Activated CD4-positive, alpha-beta T cell treated with anti-CD3 and anti-CD28 coated beads, Interleukin-2, amount 10 ng/mL, durations not matched to agents 7 days and 5 days (primary cell): ENCODE results near the gene F2RL1. TPM values are rescaled to one million over a fixed set of nuclear protein-coding genes. Genes with fewer than 3 reads are reported as not detected.
"Not testable (repeated sequence)": the region's sequence is repeated elsewhere in the genome, so short reads cannot be mapped to it uniquely, and the experiment has no call there.

Experiments
- CTCF ChIA-PET: fragments of 350-600 bp; sonication (Branson Sonifier 250); formaldehyde crosslinking; loops from one replicate; lab custom pipeline; 2021; ENCODE audit warnings: antibody characterized with exemption; lab: Charles Lee
- POLR2A ChIA-PET: fragments of 350-600 bp; sonication (Branson Sonifier 250); formaldehyde crosslinking; loops from one replicate; lab custom pipeline; 2021; ENCODE audit warnings: antibody characterized with exemption; lab: Charles Lee
- DNase-seq: peaks from one replicate; pipeline ENCODE4 v3.0.0-alpha.2; 2020
- H3K27ac Mint-ChIP-seq: one replicate; pipeline ENCODE4 v1.8.0; 2021; ENCODE audit warnings: mild to moderate bottlenecking, moderate library complexity, mixed read lengths
- H3K27me3 Mint-ChIP-seq: one replicate; pipeline ENCODE4 v1.8.0; 2021; ENCODE audit warnings: mixed read lengths
- H3K36me3 Mint-ChIP-seq: one replicate; pipeline ENCODE4 v1.8.0; 2021; ENCODE audit warnings: low read depth, mixed read lengths
- H3K4me1 Mint-ChIP-seq: one replicate; pipeline ENCODE4 v1.8.0; 2021; ENCODE audit warnings: mixed read lengths
- H3K4me3 Mint-ChIP-seq: one replicate; pipeline ENCODE4 v1.8.0; 2021; ENCODE audit warnings: mild to moderate bottlenecking, moderate library complexity, mixed read lengths
- H3K9me3 Mint-ChIP-seq: one replicate; pipeline ENCODE4 v1.8.0; 2021; ENCODE audit warnings: mixed read lengths
- total RNA-seq, 2 experiments: library from RNA; stranded (reverse); gene quantifications; one replicate each; pipeline ENCODE4 v1.2.3, GENCODE V29; 2021

F2RL1 gene
- total RNA-seq, 2 experiments from 2014 or later, result 0.27 to 0.89 TPM

GRCh38 chr5:76836181-76836580, 17.4 kb downstream of the F2RL1 start:
- no peaks in the 10 kb centered on the region for H3K4me1 Mint-ChIP-seq
- POLR2A ChIA-PET, result no interaction called here
- CTCF ChIA-PET, result no interaction called here

GRCh38 chr5:76836585-76836984, 17.8 kb downstream of the F2RL1 start:
- H3K27ac Mint-ChIP-seq, result no peak overlapping the region
- POLR2A ChIA-PET, result no interaction called here
- peaks cover 7% of the 10 kb centered on the region for H3K27me3 Mint-ChIP-seq
- no peak for DNase-seq
- CTCF ChIA-PET, result no interaction called here
- H3K4me3 Mint-ChIP-seq, result no peak overlapping the region
- no peaks in the 10 kb centered on the region for H3K4me1 Mint-ChIP-seq
- H3K36me3 Mint-ChIP-seq, result no peaks in the 10 kb centered on the region
- no peaks in the 10 kb centered on the region for H3K9me3 Mint-ChIP-seq

More at GRCh38 chr5:76836181-76836580, 17.4 kb downstream of the F2RL1 start:
- no peaks in the 10 kb centered on the region for H3K36me3 Mint-ChIP-seq
- no peak overlapping the region for H3K4me3 Mint-ChIP-seq
- no peaks in the 10 kb centered on the region for H3K9me3 Mint-ChIP-seq
- no peak for DNase-seq
- no peak overlapping the region for H3K27ac Mint-ChIP-seq
- H3K27me3 Mint-ChIP-seq, result peaks cover 7% of the 10 kb centered on the region

GRCh38 chr5:76838481-76839261, 19.8 kb downstream of the F2RL1 start:
- no peak for DNase-seq
- Mint-ChIP-seq H3K36me3 (no peaks in the 10 kb centered on the region), H3K27me3 (peaks cover 13% of the 10 kb centered on the region), H3K4me1 (no peaks in the 10 kb centered on the region), H3K27ac (no peak overlapping the region), H3K4me3 (no peak overlapping the region), H3K9me3 (no peaks in the 10 kb centered on the region)
- POLR2A ChIA-PET, result no interaction called here
- CTCF ChIA-PET, result no interaction called here

GRCh38 chr5:76841361-76841760, 22.5 kb downstream of the F2RL1 start:
- Mint-ChIP-seq H3K27ac (no peak overlapping the region), H3K4me3 (no peak overlapping the region), H3K9me3 (no peaks in the 10 kb centered on the region), H3K36me3 (no peaks in the 10 kb centered on the region), H3K4me1 (no peaks in the 10 kb centered on the region), H3K27me3 (peaks cover 15% of the 10 kb centered on the region)
- ChIA-PET POLR2A (no interaction called here), CTCF (interaction anchor here (0.5 to 1.3 kb wide), 4 partner anchors 8 to 173 kb away, joined by 3 to 5 read pairs (median 4); partner anchors contain the start of gene F2RL1)
- no peak for DNase-seq

- Mint-ChIP-seq H3K36me3 (peaks cover 1% of the 10 kb centered on the region), H3K27ac (no peak overlapping the region), H3K4me3 (no peak overlapping the region), H3K9me3 (no peaks in the 10 kb centered on the region), H3K4me1 (peaks cover 13% of the 10 kb centered on the region), H3K27me3 (peaks cover 8% of the 10 kb centered on the region)
- ChIA-PET CTCF (interaction anchor here (1.6 kb wide), 1 partner anchor 10 kb away, joined by 3 read pairs; no protein-coding TSS in a partner anchor), POLR2A (no interaction called here)
- no peak for DNase-seq
These were observed 27.1 kb downstream of the F2RL1 start for GRCh38 chr5:76845890-76846289.

- ChIA-PET POLR2A (interaction anchor here (0.6 kb wide), 1 partner anchor 75 kb away, joined by 3 read pairs; no protein-coding TSS in a partner anchor), CTCF (interaction anchor here (0.6 to 1.2 kb wide), 4 partner anchors 9 to 179 kb away, joined by 3 to 4 read pairs (median 4); no protein-coding TSS in a partner anchor)
- Mint-ChIP-seq H3K27me3 (peaks cover 2% of the 10 kb centered on the region), H3K36me3 (peaks cover 13% of the 10 kb centered on the region), H3K27ac (peak within 1 kb of the TSS; percentile 81), H3K9me3 (peaks cover 12% of the 10 kb centered on the region), H3K4me1 (peaks cover 42% of the 10 kb centered on the region), H3K4me3 (peak within 1 kb of the TSS; percentile 50)
- peak; percentile 65 for DNase-seq
These were observed 30.8 kb downstream of the F2RL1 start, which contains the start of gene S100Z for GRCh38 chr5:76849419-76850291. Gene S100Z (plus strand): TSS chr5:76850014. CDS start chr5:76875360, 25,346 bp downstream.

- H3K4me1 Mint-ChIP-seq, result peaks cover 52% of the 10 kb centered on the region
- H3K4me3 Mint-ChIP-seq, result peak overlapping the region; percentile 50
- POLR2A ChIA-PET, result no interaction called here
- H3K9me3 Mint-ChIP-seq, result peaks cover 20% of the 10 kb centered on the region
- CTCF ChIA-PET, result interaction anchor here (1.2 kb wide), 1 partner anchor 59 kb away, joined by 3 read pairs; no protein-coding TSS in a partner anchor
- H3K27me3 Mint-ChIP-seq, result no peaks in the 10 kb centered on the region
- H3K36me3 Mint-ChIP-seq, result peaks cover 22% of the 10 kb centered on the region
- H3K27ac Mint-ChIP-seq, result peak overlapping the region; percentile 81
- DNase-seq, result no peak
These were observed 31.8 kb downstream of the F2RL1 start for GRCh38 chr5:76850543-76851145.

- Mint-ChIP-seq H3K27ac (peak overlapping the region; percentile 65), H3K4me3 (no peak overlapping the region), H3K27me3 (no peaks in the 10 kb centered on the region), H3K36me3 (peaks cover 34% of the 10 kb centered on the region), H3K4me1 (peaks cover 64% of the 10 kb centered on the region), H3K9me3 (peaks cover 29% of the 10 kb centered on the region)
- no peak for DNase-seq
- CTCF ChIA-PET, result no interaction called here
- POLR2A ChIA-PET, result no interaction called here
These were observed 33.0 kb downstream of the F2RL1 start for GRCh38 chr5:76851728-76852369.

- peaks cover 30% of the 10 kb centered on the region for H3K9me3 Mint-ChIP-seq
- no peak overlapping the region for H3K27ac Mint-ChIP-seq
- peaks cover 35% of the 10 kb centered on the region for H3K36me3 Mint-ChIP-seq
- H3K4me1 Mint-ChIP-seq, result peaks cover 67% of the 10 kb centered on the region
- no peak overlapping the region for H3K4me3 Mint-ChIP-seq
- no peaks in the 10 kb centered on the region for H3K27me3 Mint-ChIP-seq
- ChIA-PET CTCF (no interaction called here), POLR2A (no interaction called here)
- no peak for DNase-seq
These were observed 33.9 kb downstream of the F2RL1 start for GRCh38 chr5:76852772-76853171.

- POLR2A ChIA-PET, result not testable (repeated sequence)
These were observed 34.9 kb downstream of the F2RL1 start for GRCh38 chr5:76853741-76854140.

GRCh38 chr5:76854644-76855043, 35.8 kb downstream of the F2RL1 start:
- peak overlapping the region; percentile 79 for H3K27ac Mint-ChIP-seq
- H3K4me1 Mint-ChIP-seq, result peaks cover 66% of the 10 kb centered on the region

More at GRCh38 chr5:76853741-76854140, 34.9 kb downstream of the F2RL1 start:
- DNase-seq, H3K27me3 Mint-ChIP-seq, CTCF ChIA-PET, H3K4me3 Mint-ChIP-seq, H3K27ac Mint-ChIP-seq: not testable (repeated sequence)
- Mint-ChIP-seq H3K9me3 (peaks cover 30% of the 10 kb centered on the region), H3K4me1 (peaks cover 67% of the 10 kb centered on the region), H3K36me3 (peaks cover 35% of the 10 kb centered on the region)

GRCh38 chr5:76855501-76855900, 36.7 kb downstream of the F2RL1 start:
- POLR2A ChIA-PET, result not testable (repeated sequence)

More at GRCh38 chr5:76854644-76855043, 35.8 kb downstream of the F2RL1 start:
- ChIA-PET POLR2A (no interaction called here), CTCF (interaction anchor here (1.3 kb wide), 1 partner anchor 14 kb away, joined by 3 read pairs; no protein-coding TSS in a partner anchor)
- H3K27me3 Mint-ChIP-seq, result no peaks in the 10 kb centered on the region
- no peak overlapping the region for H3K4me3 Mint-ChIP-seq
- peaks cover 30% of the 10 kb centered on the region for H3K9me3 Mint-ChIP-seq
- DNase-seq, result no peak
- peaks cover 35% of the 10 kb centered on the region for H3K36me3 Mint-ChIP-seq

More at GRCh38 chr5:76855501-76855900, 36.7 kb downstream of the F2RL1 start:
- CTCF ChIA-PET, result interaction anchor here (1.0 to 1.4 kb wide), 3 partner anchors 9 to 525 kb away, joined by 3 read pairs; no protein-coding TSS in a partner anchor
- Mint-ChIP-seq H3K4me1 (peaks cover 57% of the 10 kb centered on the region), H3K9me3 (peaks cover 30% of the 10 kb centered on the region), H3K4me3 (peak overlapping the region; percentile 37), H3K27ac (peak overlapping the region; percentile 90), H3K36me3 (peaks cover 33% of the 10 kb centered on the region)
- not testable (repeated sequence) for DNase-seq, H3K27me3 Mint-ChIP-seq
